K562 (cell line): ENCODE results near the gene TMEM208. TPM values are rescaled to one million over a fixed set of nuclear protein-coding genes. Genes with fewer than 3 reads are reported as not detected.

Experiments
- ATAC-seq: fragments of 200-7000 bp; cut with Tn5 transposase; 3 replicates; pipeline ENCODE4 v1.9.1; 2020; ENCODE audit warnings: moderate library complexity
- BruUV-seq: library from RNA; stranded (reverse); fragments of 400-500 nt; replicated peaks from 2 replicates; lab custom pipeline; 2021; lab: Mats Ljungman, UMichigan
- CTCF ChIA-PET: fragments of 300-600 bp; formaldehyde crosslinking; extraction: SDS; loops from one replicate; lab custom pipeline; 2021; ENCODE audit warnings: low intra/inter-chr PET ratio; lab: Yijun Ruan, JAX
- POLR2A ChIA-PET: fragments of 300-600, 350-650 bp; sonication (Branson Sonifier 250); formaldehyde crosslinking; extraction: SDS; loops from one replicate; lab custom pipeline; 2021; ENCODE audit warnings: antibody characterized with exemption, inconsistent platforms; lab: Yijun Ruan, JAX
- DNase-seq, 4 experiments: peaks; one replicate each; pipeline versions ENCODE4 v3.0.0 to v3.0.0-alpha.2; 2011 to 2018; ENCODE audit warnings: low spot score in 3 of 4, mixed read lengths in 3 of 4; ENCODE audit errors: extremely low read depth in 1 of 4
- FAIRE-seq: peaks from 2 replicates; lab custom pipeline; 2011; peaks lifted over from hg19 to GRCh38; lab: Jason Lieb, UNC
- H2AFZ ChIP-seq: 2 replicates; pipeline ENCODE4 v1.6.0; 2011; ENCODE audit warnings: low read depth, low read length, control low read depth, inconsistent platforms
- H3K27ac ChIP-seq: fragments of 200-600 bp; 3 replicates; pipeline ENCODE4 v1.8.0; 2011; ENCODE audit warnings: low read depth, mild to moderate bottlenecking, control low read depth, inconsistent platforms, low read length, moderate library complexity, mixed read lengths; ENCODE audit errors: extremely low read depth
- H3K27me3 ChIP-seq, 2 experiments: fragments of 300-600 bp in 1 of 2; 2 replicates in 1 of 2; 3 replicates in 1 of 2; pipeline versions ENCODE4 v1.6.0 to v1.8.0; 2011; ENCODE audit warnings: inconsistent platforms in 2 of 2, low read length in 2 of 2, mild to moderate bottlenecking in 1 of 2, mixed read lengths in 1 of 2, moderate library complexity in 1 of 2; ENCODE audit not compliant: control insufficient read depth in 2 of 2, insufficient read depth in 2 of 2
- H3K36me3 ChIP-seq: fragments of 300-600 bp; 3 replicates; pipeline ENCODE4 v1.8.0; 2011; ENCODE audit warnings: mild to moderate bottlenecking, low read length, inconsistent platforms; ENCODE audit not compliant: control insufficient read depth, insufficient read depth
- H3K4me1 ChIP-seq, 2 experiments: fragments of 200-600 bp in 1 of 2; replicated peaks in 1 of 2; 2 replicates in 1 of 2; 3 replicates in 1 of 2; pipeline versions ENCODE4 v1.5.1 to v1.8.0; 2011; ENCODE audit warnings: inconsistent platforms in 2 of 2, low read length in 2 of 2, mild to moderate bottlenecking in 1 of 2, mixed read lengths in 1 of 2, moderate library complexity in 1 of 2; ENCODE audit not compliant: control insufficient read depth in 2 of 2, insufficient read depth in 2 of 2
- H3K4me2 ChIP-seq: 2 replicates; pipeline ENCODE4 v1.6.1; 2011; ENCODE audit warnings: low read length, control low read depth, inconsistent platforms, mixed read lengths; ENCODE audit not compliant: insufficient read depth
- H3K4me3 ChIP-seq: fragments of 200-600 bp; sonication (generic), shearing (Covaris generic); 2 replicates; pipeline ENCODE4 v1.5.1; 2016; ENCODE audit warnings: control low read depth, inconsistent platforms
- H3K79me2 ChIP-seq: fragments of 200-600 bp; 3 replicates; pipeline ENCODE4 v1.8.0; 2011; ENCODE audit warnings: low read length, inconsistent platforms; ENCODE audit not compliant: control insufficient read depth, insufficient read depth
- H3K9ac ChIP-seq, 2 experiments: 2 replicates each; pipeline versions ENCODE4 v1.6.0 to v1.6.1; 2011; ENCODE audit warnings: low read depth in 2 of 2, low read length in 2 of 2, control low read depth in 1 of 2, inconsistent platforms in 1 of 2, mild to moderate bottlenecking in 1 of 2, mixed read lengths in 1 of 2; ENCODE audit not compliant: insufficient read depth in 1 of 2
- H3K9me1 ChIP-seq: one replicate; pipeline ENCODE4 v1.6.0; 2011; ENCODE audit warnings: inconsistent platforms, mild to moderate bottlenecking, low read length, moderate library complexity; ENCODE audit not compliant: control insufficient read depth, insufficient read depth
- H3K9me3 ChIP-seq: replicated peaks from 2 replicates; pipeline ENCODE4 v1.5.1; 2011; ENCODE audit warnings: low read depth, low read length, inconsistent platforms; ENCODE audit not compliant: control insufficient read depth, insufficient read depth
- H4K20me1 ChIP-seq: replicated peaks from 2 replicates; pipeline ENCODE4 v1.6.1; 2011; ENCODE audit warnings: low read length, inconsistent platforms, mixed read lengths; ENCODE audit not compliant: control insufficient read depth, insufficient read depth
- CTBP1 ChIP-seq: fragments of 450-650 bp; IDR thresholded peaks from 2 replicates; pipeline ENCODE4 v1.6.1; 2016; ENCODE audit warnings: borderline replicate concordance
- MTA3 ChIP-seq: fragments of 450-650 bp; formaldehyde crosslinking; IDR thresholded peaks from 2 replicates; pipeline ENCODE4 v1.6.1; 2017; ENCODE audit warnings: mild to moderate bottlenecking, borderline replicate concordance
- NR4A1 ChIP-seq, 2 experiments: fragments of 250-450 bp in 1 of 2; fragments of 450-650 bp in 1 of 2; sonication (Bioruptor Pico) in 1 of 2; IDR thresholded peaks; 2 replicates each; pipeline versions ENCODE4 v1.4.0 to v1.6.1; 2016 to 2020; ENCODE audit warnings: mild to moderate bottlenecking in 2 of 2, missing compliant biosample characterization in 1 of 2, missing genetic modification characterization in 1 of 2, moderate library complexity in 1 of 2
- NRF1 ChIP-seq, 2 experiments: fragments of 450-650 bp; IDR thresholded peaks in 1 of 2; conservative IDR thresholded peaks in 1 of 2; 2 replicates each; pipeline ENCODE4 v1.6.1; 2014; ENCODE audit warnings: mild to moderate bottlenecking in 2 of 2
- PHB2 ChIP-seq: fragments of 450-650 bp; IDR thresholded peaks from 2 replicates; pipeline ENCODE4 v1.6.1; 2017; ENCODE audit warnings: low read depth
- PHF20 ChIP-seq: fragments of 450-650 bp; IDR thresholded peaks from 2 replicates; pipeline ENCODE4 v1.6.1; 2018; ENCODE audit not compliant: partially characterized antibody
- RBM25 ChIP-seq: fragments of 200-400 bp; formaldehyde crosslinking; IDR thresholded peaks from 2 replicates; pipeline ENCODE4 v1.6.1; 2018; ENCODE audit warnings: low read length, low read depth, moderate library complexity; ENCODE audit not compliant: severe bottlenecking
- RNF2 ChIP-seq: sonication (generic); IDR thresholded peaks from 2 replicates; pipeline ENCODE4 v1.6.1; 2016
- SMAD1 ChIP-seq: fragments of 150-350 bp; IDR thresholded peaks from 2 replicates; pipeline ENCODE4 v1.6.1; 2014; ENCODE audit warnings: low read length, low read depth; ENCODE audit not compliant: partially characterized antibody
- SP1 ChIP-seq: sonication (generic); formaldehyde crosslinking; IDR thresholded peaks from 2 replicates; pipeline ENCODE4 v1.8.1; 2022; ENCODE audit warnings: mild to moderate bottlenecking, missing genetic modification reagents
- SREBF1 ChIP-seq: fragments of 150-350 bp; IDR thresholded peaks from 2 replicates; pipeline ENCODE4 v1.6.1; 2014; ENCODE audit warnings: antibody characterized with exemption, low read depth, low read length, borderline replicate concordance
- TAF15 ChIP-seq: fragments of 200-400 bp; formaldehyde crosslinking; IDR thresholded peaks from 2 replicates; pipeline ENCODE4 v1.6.1; 2017; ENCODE audit warnings: mild to moderate bottlenecking, low read depth, low read length, moderate library complexity
- ZNF644 ChIP-seq: fragments of 200-800 bp; sonication (Bioruptor generic); IDR thresholded peaks from 2 replicates; pipeline ENCODE4 v1.6.1; 2016; ENCODE audit warnings: low read depth, missing genetic modification characterization, missing compliant biosample characterization
- WGBS: fragments of 100-300 bp; shearing (Covaris generic); methylation state at CpG from one replicate; pipeline ENCODE4 v1.1.6; 2016; ENCODE audit warnings: low coverage, mixed read lengths; ENCODE audit not compliant: insufficient coverage; ENCODE audit errors: missing lambda C conversion rate; 5-methylcytosine and 5-hydroxymethylcytosine counted together
- in situ Hi-C: fragments of 300-500 bp; cut with MboI; formaldehyde crosslinking; loops from 4 replicates; pipeline ENCODE4 v1.15.0; 2018; ENCODE audit warnings: inconsistent platforms, mixed read lengths
- intact Hi-C: fragments of 100-400 bp; cut with micrococcal nuclease; formaldehyde crosslinking; loops from 2 replicates; pipeline ENCODE4 v1.14.2; 2022
- polyA plus RNA-seq, 8 experiments: library from polyadenylated mRNA; depleted of rRNA in 4 of 8; stranded (reverse) in 5 of 8; unstranded in 3 of 8; fragments of >200 nt; fragmentation: Nextera tagmentation in 2 of 8; fragmentation: Illumina TruSeq in 1 of 8; extraction: Ambion mirVana in 2 of 8; extraction: Trizol in 1 of 8; gene quantifications; 2 replicates each; pipeline versions ENCODE4 v1.2.1 to v1.2.3, GENCODE V29; 2011 to 2014; ENCODE audit warnings: inconsistent platforms in 1 of 8, missing spikeins in 1 of 8
- total RNA-seq, 7 experiments: library from RNA; depleted of rRNA in 6 of 7; stranded (reverse); fragments of >200 nt in 6 of 7; fragmentation: Illumina TruSeq in 2 of 7; extraction: Trizol in 2 of 7; gene quantifications; 2 replicates each; pipeline versions ENCODE4 v1.2.1 to v1.2.3, GENCODE V29; 2011 to 2021; ENCODE audit warnings: low replicate concordance in 1 of 7
- TF ChIP-seq, protein P1 (sequence below): fragments of 200-800 bp; sonication (Bioruptor generic); IDR thresholded peaks from 2 replicates; pipeline ENCODE4 v1.6.1; 2017; ENCODE audit warnings: missing genetic modification characterization, missing compliant biosample characterization
- TF ChIP-seq, protein P2 (sequence below): fragments of 200-800 bp; sonication (Bioruptor generic); IDR thresholded peaks from 2 replicates; pipeline ENCODE4 v1.6.1; 2017; ENCODE audit warnings: missing genetic modification characterization, missing compliant biosample characterization
- TF ChIP-seq, protein P3 (sequence below): fragments of 150-350 bp; conservative IDR thresholded peaks from 2 replicates; pipeline ENCODE4 v1.6.1; 2014; ENCODE audit warnings: low read length

Gene TMEM208
- total and polyA plus RNA-seq, 9 of the 15 experiments (the other 6 are each of a cell fraction or from before 2014, with no cell fraction given) = 31.8 to 239 (median 54.3) TPM

DNA sequence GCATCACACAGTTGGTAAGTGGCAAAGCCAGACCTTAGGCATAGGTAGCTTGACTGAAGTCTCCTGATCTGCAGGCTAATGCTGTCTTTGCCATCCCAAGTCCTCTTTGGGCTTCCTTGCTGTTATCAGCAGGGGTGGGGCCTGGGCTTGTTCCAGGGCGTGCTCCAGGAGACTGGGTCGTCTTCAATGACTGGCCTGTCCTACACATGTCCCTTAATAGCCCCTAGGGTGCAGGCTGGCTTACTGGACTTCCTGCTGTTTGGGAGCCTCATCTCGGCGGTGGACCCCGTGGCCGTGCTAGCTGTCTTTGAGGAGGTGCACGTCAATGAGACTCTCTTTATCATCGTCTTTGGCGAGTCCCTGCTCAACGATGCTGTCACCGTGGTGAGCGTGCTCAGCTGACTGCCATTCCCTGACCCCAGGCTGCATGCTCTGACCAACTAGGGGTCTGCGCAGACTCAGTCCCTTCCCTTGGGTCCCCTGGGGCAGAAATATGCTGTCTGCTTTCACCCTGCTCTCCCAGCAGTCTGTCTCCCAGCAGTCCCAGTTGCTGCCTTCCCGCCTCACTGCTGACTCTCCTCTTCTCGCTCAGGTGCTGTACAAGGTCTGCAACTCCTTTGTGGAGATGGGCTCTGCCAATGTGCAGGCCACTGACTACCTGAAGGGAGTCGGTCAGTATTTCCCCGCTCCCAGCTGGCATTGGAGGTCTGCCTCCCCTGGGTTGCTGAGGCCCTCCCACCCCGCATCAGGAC lies 28.0 kb downstream of the TMEM208 start:
- POLR2A ChIA-PET = interaction anchor here (0.5 kb wide), 1 partner anchor 14 kb away, joined by 3 read pairs; no protein-coding TSS in a partner anchor
- peak; percentile 85 for ATAC-seq
- Histone ChIP-seq H3K79me2 (no peaks in the 10 kb centered on the region), H3K36me3 (no peaks in the 10 kb centered on the region), H3K9me3 (no peaks in the 10 kb centered on the region), H3K9me1 (no peaks in the 10 kb centered on the region), H3K9ac (peak overlapping the region in 1 of 2 experiments; percentile 65; a peak in 2 of 4 replicates), H3K27ac (no peak overlapping the region), H4K20me1 (no peaks in the 10 kb centered on the region), H3K27me3 (no peaks in the 10 kb centered on the region), H2AFZ (peak overlapping the region; percentile 49), H3K4me2 (peak overlapping the region; percentile 46; the same call in 1 of the 2 replicates), H3K4me1 (peaks cover 11 to 20% of the 10 kb centered on the region in 2 experiments; a peak in 4 of 5 replicates), H3K4me3 (no peak overlapping the region)
- CTCF ChIA-PET = no interaction called here
- 47% methylated on average over 17 of the region's 18 CpGs for WGBS
- in situ Hi-C loops = loop anchor here (5.0 kb wide), 1 partner anchor 87 kb away; no protein-coding TSS in a partner anchor
- FAIRE-seq = peak; percentile 77
- DNase-seq = peak; percentile 49 to 71 (median 56)
- BruUV-seq = no TSS peak
- intact Hi-C loops = no loop called here
- no peak for TF ChIP-seq NR4A1 (CRISPR knock-in tag; IDR thresholded peaks at IDR 0.05)
- no peak for TF ChIP-seq NR4A1 (tag; IDR thresholded peaks at IDR 0.05)
- no peak for TF ChIP-seq SREBF1
- TF ChIP-seq RNF2 = no peak
- no peak for TF ChIP-seq PHB2
- peak; percentile 20; the same call in 1 of the 2 replicates for TF ChIP-seq MTA3
- peak; percentile 51 to 63 for TF ChIP-seq NRF1 (conservative IDR thresholded peaks at IDR 0.05 in 1 of 2, IDR thresholded peaks at IDR 0.05 in 1 of 2)
- TF ChIP-seq ZNF644 (tag) = no peak
- TF ChIP-seq CTBP1 = peak; percentile 59; the same call in 1 of the 2 replicates
- TF ChIP-seq PHF20 = no peak
- TF ChIP-seq TAF15 = no peak
- TF ChIP-seq, protein P1, sequence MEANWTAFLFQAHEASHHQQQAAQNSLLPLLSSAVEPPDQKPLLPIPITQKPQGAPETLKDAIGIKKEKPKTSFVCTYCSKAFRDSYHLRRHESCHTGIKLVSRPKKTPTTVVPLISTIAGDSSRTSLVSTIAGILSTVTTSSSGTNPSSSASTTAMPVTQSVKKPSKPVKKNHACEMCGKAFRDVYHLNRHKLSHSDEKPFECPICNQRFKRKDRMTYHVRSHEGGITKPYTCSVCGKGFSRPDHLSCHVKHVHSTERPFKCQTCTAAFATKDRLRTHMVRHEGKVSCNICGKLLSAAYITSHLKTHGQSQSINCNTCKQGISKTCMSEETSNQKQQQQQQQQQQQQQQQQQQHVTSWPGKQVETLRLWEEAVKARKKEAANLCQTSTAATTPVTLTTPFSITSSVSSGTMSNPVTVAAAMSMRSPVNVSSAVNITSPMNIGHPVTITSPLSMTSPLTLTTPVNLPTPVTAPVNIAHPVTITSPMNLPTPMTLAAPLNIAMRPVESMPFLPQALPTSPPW (CRISPR knock-in tag) = peak; percentile 22; the same call in 1 of the 2 replicates
- TF ChIP-seq SP1 (CRISPR knock-in tag) = 0 out of 2 replicates have a peak, but pooled peaks have one; percentile 46
- TF ChIP-seq, protein P2, sequence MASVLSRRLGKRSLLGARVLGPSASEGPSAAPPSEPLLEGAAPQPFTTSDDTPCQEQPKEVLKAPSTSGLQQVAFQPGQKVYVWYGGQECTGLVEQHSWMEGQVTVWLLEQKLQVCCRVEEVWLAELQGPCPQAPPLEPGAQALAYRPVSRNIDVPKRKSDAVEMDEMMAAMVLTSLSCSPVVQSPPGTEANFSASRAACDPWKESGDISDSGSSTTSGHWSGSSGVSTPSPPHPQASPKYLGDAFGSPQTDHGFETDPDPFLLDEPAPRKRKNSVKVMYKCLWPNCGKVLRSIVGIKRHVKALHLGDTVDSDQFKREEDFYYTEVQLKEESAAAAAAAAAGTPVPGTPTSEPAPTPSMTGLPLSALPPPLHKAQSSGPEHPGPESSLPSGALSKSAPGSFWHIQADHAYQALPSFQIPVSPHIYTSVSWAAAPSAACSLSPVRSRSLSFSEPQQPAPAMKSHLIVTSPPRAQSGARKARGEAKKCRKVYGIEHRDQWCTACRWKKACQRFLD (CRISPR knock-in tag) = no peak
- TF ChIP-seq, protein P3, sequence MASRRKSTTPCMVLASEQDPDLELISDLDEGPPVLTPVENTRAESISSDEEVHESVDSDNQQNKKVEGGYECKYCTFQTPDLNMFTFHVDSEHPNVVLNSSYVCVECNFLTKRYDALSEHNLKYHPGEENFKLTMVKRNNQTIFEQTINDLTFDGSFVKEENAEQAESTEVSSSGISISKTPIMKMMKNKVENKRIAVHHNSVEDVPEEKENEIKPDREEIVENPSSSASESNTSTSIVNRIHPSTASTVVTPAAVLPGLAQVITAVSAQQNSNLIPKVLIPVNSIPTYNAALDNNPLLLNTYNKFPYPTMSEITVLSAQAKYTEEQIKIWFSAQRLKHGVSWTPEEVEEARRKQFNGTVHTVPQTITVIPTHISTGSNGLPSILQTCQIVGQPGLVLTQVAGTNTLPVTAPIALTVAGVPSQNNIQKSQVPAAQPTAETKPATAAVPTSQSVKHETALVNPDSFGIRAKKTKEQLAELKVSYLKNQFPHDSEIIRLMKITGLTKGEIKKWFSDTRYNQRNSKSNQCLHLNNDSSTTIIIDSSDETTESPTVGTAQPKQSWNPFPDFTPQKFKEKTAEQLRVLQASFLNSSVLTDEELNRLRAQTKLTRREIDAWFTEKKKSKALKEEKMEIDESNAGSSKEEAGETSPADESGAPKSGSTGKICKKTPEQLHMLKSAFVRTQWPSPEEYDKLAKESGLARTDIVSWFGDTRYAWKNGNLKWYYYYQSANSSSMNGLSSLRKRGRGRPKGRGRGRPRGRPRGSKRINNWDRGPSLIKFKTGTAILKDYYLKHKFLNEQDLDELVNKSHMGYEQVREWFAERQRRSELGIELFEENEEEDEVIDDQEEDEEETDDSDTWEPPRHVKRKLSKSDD = no peak
- no peak for TF ChIP-seq RBM25
- no peak for TF ChIP-seq SMAD1
